Stimulated activated naive CD4-positive, alpha-beta T cell (primary cell): ENCODE data around the gene DPH5.
"Not testable (repeated sequence)": the region's sequence is repeated elsewhere in the genome, so short reads cannot be mapped to it uniquely, and the experiment has no call there.

Source experiments
- DNase-seq, 6 experiments: peaks; one replicate each; lab custom pipeline; 2025; lab: John Stamatoyannopoulos, UW

DPH5 gene

GRCh38 chr1:101025657-101026429, at the start of gene DPH5:
TSS of gene DPH5 (minus strand) at chr1:101025784. CDS start at chr1:101025443, 341 bp downstream.
- peak; percentile 73 to 87 (median 80) for DNase-seq

- DNase-seq, result no peak
Measured at GRCh38 chr1:101073836-101074235, 48.3 kb upstream of the DPH5 start.

- DNase-seq, result no peak
Measured at GRCh38 chr1:101071470-101071891, 45.9 kb upstream of the DPH5 start.

- no peak for DNase-seq
Measured at GRCh38 chr1:101069158-101069557, 43.6 kb upstream of the DPH5 start.

- not testable (repeated sequence) for DNase-seq
Measured at GRCh38 chr1:101066937-101067335, 41.4 kb upstream of the DPH5 start.

GRCh38 chr1:101066260-101066936, 40.8 kb upstream of the DPH5 start:
- DNase-seq, result no peak

- DNase-seq, result peak in 1 of 6 experiments; percentile 29
Measured at GRCh38 chr1:101065575-101065974, 40.0 kb upstream of the DPH5 start.

- DNase-seq, result no peak
Measured at GRCh38 chr1:101064697-101065096, 39.1 kb upstream of the DPH5 start.

GRCh38 chr1:101060992-101061391, 35.4 kb upstream of the DPH5 start:
- DNase-seq, result no peak

GRCh38 chr1:101059945-101060542, 34.5 kb upstream of the DPH5 start:
- no peak for DNase-seq

GRCh38 chr1:101055623-101056022, 30.0 kb upstream of the DPH5 start:
- DNase-seq, result no peak

GRCh38 chr1:101051688-101052638, 26.4 kb upstream of the DPH5 start:
- no peak for DNase-seq

- no peak for DNase-seq
Measured at GRCh38 chr1:101050869-101051268, 25.3 kb upstream of the DPH5 start.

- no peak for DNase-seq
Measured at GRCh38 chr1:101044749-101045148, 19.2 kb upstream of the DPH5 start.

- DNase-seq, result no peak
Measured at GRCh38 chr1:101044259-101044658, 18.7 kb upstream of the DPH5 start.

GRCh38 chr1:101043776-101044175, 18.2 kb upstream of the DPH5 start:
- no peak for DNase-seq

GRCh38 chr1:101041300-101041699, 15.7 kb upstream of the DPH5 start:
- DNase-seq, result no peak

GRCh38 chr1:101040666-101041065, 15.1 kb upstream of the DPH5 start:
- DNase-seq, result no peak

- DNase-seq, result no peak
Measured at GRCh38 chr1:101039245-101039644, 13.7 kb upstream of the DPH5 start.

- no peak for DNase-seq
Measured at GRCh38 chr1:101037316-101037715, 11.7 kb upstream of the DPH5 start.

- no peak for DNase-seq
Measured at GRCh38 chr1:101033017-101033416, 7.4 kb upstream of the DPH5 start.

GRCh38 chr1:101032129-101032528, 6.5 kb upstream of the DPH5 start:
- not testable (repeated sequence) for DNase-seq
